HG03066 (cell line): ENCODE measurements around the gene CAMK1D.

Experiments used
- ATAC-seq: cut with Tn5 transposase; IDR thresholded peaks from one replicate; pipeline ENCODE4 v1.9.1; 2021; ENCODE audit warnings: low read depth; ENCODE audit not compliant: unreplicated experiment

CAMK1D gene

GRCh38 chr10:12668634-12669033, 319.3 kb downstream of the CAMK1D start:
- ATAC-seq, result no peak

GRCh38 chr10:12670004-12670403, 320.7 kb downstream of the CAMK1D start:
- no peak for ATAC-seq

GRCh38 chr10:12675186-12675585, 325.8 kb downstream of the CAMK1D start:
- no peak for ATAC-seq

GRCh38 chr10:12679636-12680035, 330.3 kb downstream of the CAMK1D start:
- no peak for ATAC-seq

GRCh38 chr10:12681252-12681651, 331.9 kb downstream of the CAMK1D start:
- ATAC-seq, result no peak

- no peak for ATAC-seq
Observed at GRCh38 chr10:12684784-12685183, 335.4 kb downstream of the CAMK1D start.

GRCh38 chr10:12685261-12686058, 336.1 kb downstream of the CAMK1D start:
- ATAC-seq, result no peak

GRCh38 chr10:12687996-12688395, 338.6 kb downstream of the CAMK1D start:
- no peak for ATAC-seq

- no peak for ATAC-seq
Observed at GRCh38 chr10:12689893-12690292, 340.5 kb downstream of the CAMK1D start.

GRCh38 chr10:12690525-12691126, 341.3 kb downstream of the CAMK1D start:
- ATAC-seq, result no peak

GRCh38 chr10:12691596-12691995, 342.2 kb downstream of the CAMK1D start:
- no peak for ATAC-seq

- no peak for ATAC-seq
Observed at GRCh38 chr10:12697764-12698163, 348.4 kb downstream of the CAMK1D start.

- no peak for ATAC-seq
Observed at GRCh38 chr10:12699258-12699700, 349.9 kb downstream of the CAMK1D start.

GRCh38 chr10:12699781-12700556, 350.6 kb downstream of the CAMK1D start:
- no peak for ATAC-seq

GRCh38 chr10:12700557-12700874, 351.2 kb downstream of the CAMK1D start:
- ATAC-seq, result no peak

GRCh38 chr10:12701696-12702095, 352.3 kb downstream of the CAMK1D start:
- no peak for ATAC-seq

GRCh38 chr10:12702215-12702770, 352.9 kb downstream of the CAMK1D start:
- no peak for ATAC-seq

GRCh38 chr10:12703126-12703525, 353.8 kb downstream of the CAMK1D start:
- ATAC-seq, result no peak

- no peak for ATAC-seq
Observed at GRCh38 chr10:12703813-12704212, 354.5 kb downstream of the CAMK1D start.

GRCh38 chr10:12704488-12704887, 355.1 kb downstream of the CAMK1D start:
- no peak for ATAC-seq

GRCh38 chr10:12705943-12706342, 356.6 kb downstream of the CAMK1D start:
- ATAC-seq, result no peak
